NK-92 treated with Interleukin-12 subunit alpha and Interleukin-12 subunit beta, amount 100 ng/mL, for 24 hours (cell line): Measurements from ENCODE around the gene PIPOX.
"Not testable (repeated sequence)": the region's sequence is repeated elsewhere in the genome, so short reads cannot be mapped to it uniquely, and the experiment has no call there.

Experiments used
- DNase-seq: peaks from one replicate; lab custom pipeline; 2025; lab: John Stamatoyannopoulos, UW

PIPOX gene

DNA sequence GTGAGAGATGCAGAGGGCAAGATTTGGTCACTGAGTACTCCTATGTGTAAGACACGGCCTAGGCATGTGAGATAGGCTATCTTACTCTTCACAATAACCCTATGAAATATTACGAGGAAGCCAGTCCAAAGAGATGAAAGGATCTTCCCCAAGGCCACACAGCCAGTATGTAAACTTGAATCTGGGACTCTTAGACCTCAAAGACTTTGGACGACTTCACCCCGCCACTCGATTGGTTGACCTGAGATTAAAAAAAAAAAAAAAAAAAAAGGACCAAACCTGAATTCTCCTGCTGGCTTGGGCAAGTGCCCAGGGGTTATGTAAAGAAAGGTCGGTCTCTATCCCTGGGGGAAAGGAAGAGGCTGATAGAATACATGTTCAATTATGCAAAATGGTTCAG lies 33.1 kb downstream of the PIPOX start:
- DNase-seq: no peak

DNA sequence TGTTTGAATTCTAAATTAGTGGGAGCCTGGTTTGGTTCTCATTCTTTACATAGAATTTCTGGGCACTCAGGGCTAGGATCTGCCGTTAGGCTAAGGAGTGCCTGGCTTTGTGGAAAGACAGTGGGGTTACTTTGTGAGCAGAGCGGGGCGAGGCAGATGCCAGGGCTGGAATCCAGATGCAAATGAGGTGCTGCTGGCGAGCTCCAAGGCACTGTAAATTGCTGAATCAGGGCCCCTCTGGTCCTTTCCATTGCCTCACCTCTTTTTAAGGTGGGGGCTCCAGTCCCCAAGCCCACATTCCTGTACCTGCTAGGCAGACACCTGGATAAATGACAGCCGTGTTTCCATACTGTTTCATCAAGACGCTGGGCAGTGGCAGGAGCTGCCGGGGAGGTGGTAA lies 33.8 kb downstream of the PIPOX start:
- no peak for DNase-seq

DNA sequence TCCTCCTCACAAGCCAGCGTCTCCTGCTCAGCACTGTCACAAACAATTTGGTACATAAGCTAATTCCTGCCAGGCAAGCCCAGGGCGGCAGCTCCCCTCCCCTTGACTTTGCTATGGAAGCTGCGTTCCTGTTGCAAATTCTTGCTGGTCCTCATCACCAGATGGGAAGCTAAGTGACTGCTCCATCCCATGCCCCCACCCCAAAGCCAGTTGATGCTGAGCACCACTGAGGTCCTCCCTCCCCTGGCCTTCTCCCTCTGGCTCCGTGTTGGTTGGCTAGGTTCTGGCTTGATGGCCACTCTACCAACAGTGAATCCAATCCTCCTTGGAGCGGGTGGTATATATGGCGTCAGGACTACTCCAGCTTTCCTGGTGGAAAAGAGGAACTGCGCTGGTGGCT lies 34.4 kb downstream of the PIPOX start:
- no peak for DNase-seq

DNA sequence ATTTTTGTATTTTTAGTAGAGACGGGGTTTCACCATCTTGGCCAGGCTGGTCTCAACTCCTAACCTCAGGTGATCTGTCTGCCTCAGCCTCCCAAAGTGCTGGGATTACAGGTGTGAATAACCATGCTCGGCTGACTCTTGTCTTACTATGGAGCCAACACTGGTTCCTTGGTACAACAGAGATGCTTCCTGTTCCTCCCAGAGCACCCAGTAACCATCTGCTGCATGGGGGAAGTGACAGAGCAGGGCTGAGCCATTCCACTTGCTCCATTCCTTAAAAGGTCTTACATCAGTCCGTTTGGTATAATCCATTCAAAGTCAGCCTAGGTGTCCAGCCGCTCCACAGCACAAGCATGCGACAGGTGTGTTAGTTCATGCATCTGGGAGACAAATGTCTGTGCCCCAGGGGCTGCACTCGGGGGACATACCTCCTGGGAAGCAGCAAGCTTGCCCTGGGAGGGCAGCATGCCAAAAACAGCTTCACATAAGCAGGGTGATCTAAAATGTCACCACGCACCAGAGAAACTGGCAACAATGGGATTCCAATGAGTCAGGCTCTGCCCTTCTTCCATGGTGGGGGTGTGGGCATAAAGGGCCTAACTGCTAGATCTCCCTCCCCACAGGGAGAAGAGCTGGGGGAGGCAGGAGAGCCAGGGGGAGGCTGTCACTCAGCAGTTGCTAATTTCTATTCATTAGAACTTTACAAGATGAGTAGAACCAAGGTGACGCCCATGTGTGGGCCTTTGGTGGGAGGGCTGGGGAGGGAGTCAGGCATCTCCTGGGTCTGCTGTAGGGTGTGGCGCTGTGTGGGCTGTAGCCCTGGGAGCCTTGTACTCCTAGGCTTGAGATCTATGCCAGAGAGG lies 35.5 kb downstream of the PIPOX start:
- DNase-seq: no peak

DNA sequence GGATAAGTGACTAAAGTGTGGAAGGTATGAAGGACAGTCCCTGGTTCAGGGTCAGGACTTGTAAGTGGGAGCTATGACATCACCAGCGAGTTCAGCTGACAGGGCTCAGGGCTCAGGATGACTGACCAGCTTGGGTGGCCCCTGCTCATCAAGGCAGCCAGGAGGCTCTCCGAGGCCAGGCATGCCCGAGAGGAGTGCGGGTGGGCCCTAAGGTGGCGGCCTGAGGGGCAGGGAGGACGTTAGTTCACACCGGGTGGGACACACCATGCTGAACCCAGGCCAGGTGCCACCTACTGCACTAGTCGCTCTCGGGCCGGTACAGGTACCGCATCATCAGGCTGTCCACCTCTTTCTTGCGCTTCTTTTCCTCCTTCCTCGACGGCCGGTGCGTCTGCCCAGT lies 36.5 kb downstream of the PIPOX start:
- no peak for DNase-seq

DNA sequence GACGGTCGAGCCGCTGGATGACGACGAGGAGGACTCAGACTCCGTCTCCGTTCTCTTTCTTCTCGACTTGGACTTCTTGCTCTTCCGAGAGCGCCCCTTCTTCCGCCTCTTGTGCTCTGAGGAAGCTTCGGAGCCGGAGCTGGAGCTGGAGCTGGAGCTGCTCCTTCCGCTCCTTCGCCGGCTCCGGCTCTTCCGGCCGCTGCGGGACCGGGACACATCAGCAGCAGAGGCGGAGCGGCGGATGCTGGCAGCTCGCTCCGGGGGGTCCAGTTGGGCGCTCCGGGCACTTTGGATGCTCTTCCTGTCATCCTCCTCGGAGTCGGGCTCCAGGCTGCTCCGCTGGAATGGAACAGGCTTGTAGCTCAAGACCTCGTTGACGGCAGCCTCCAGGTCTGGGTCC lies 36.9 kb downstream of the PIPOX start:
- no peak for DNase-seq

DNA sequence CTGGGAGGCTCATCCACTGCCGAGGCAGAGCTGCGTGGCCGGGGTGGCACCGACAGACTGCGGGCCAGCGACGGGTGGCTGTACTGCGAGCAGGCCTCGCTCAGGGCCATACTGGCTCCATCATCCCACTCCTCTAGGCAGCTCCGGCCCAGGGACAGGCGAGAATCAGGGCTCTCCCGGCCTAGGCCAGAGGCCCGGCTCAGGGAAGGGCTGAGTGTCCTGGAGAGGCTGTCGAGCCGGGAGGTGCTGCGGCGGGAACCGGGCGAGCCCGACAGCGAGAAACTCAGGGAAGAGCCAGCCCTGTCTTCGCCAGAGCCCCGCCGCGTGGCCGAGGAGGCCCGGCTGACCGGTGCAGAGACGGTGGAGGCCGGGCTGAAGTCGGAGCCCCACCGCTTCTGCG lies 37.4 kb downstream of the PIPOX start:
- no peak for DNase-seq

DNA sequence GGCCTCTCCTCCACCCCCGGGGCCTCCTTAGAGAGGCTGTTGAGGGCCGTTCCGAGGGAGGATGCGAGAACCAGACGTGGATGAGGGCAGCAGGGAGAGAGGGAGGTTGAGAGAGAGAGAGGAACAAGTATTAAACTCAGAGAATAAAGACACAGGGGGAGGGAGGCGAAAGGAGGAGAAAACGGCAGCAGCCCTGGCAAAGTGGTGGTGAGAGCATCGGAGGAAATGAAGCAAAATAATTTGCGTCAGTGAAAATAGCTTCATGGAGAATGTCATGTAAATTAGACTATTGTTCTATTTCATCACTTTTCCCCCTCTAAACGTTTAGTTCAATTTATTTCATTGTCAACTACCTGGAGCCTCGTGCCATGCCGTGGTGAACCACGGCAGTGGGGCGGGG lies 38.0 kb downstream of the PIPOX start:
- DNase-seq: no peak

DNA sequence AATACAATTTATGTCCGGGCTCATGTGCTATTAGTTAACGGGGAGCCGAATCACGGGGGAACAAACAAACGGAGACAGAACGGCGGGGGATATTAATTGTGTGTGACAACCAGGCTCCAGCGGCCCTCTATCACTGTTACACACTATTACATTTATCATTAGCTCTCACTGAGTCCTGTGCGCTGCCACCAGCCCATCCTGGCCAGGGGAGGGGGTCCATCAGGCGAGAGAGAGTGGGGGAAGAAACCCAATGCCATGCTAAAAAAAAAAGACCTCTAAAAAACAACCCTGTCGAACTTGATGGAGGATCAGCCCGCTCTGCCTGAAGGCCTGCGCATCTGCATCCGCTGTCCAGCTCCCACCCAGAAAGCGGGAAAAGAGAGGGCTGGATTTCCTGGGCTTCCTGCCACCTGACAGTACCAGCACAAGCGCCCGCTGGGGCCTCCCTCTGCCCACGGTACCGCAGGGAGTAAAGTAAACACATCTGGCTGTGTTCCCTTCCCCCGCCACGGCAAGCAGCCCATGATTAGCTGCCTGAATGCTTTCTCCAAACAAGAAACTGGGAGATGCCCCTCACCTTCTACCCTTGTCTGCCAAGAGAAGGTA lies 41.7 kb downstream of the PIPOX start:
- no peak for DNase-seq

DNA sequence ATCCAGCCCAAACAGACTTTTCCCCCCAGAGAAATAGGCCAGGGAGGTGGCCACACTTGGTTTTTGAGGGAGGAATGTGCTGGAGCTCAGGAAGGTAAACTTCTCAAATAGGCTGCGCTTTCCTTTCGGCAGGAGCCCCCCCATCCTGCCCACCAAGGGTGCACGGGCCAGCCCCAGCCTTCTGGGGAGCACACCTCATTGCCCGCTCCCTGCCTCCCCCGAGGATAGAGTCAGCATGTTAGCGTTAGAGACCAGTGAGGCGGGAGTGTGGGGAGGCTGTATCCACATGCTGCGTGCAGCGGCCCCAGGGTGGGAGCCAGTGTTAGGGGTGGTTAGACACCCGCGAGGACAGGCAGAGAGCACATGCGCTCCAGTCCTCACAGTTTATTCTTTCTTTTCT lies 42.3 kb downstream of the PIPOX start:
- DNase-seq: no peak

DNA sequence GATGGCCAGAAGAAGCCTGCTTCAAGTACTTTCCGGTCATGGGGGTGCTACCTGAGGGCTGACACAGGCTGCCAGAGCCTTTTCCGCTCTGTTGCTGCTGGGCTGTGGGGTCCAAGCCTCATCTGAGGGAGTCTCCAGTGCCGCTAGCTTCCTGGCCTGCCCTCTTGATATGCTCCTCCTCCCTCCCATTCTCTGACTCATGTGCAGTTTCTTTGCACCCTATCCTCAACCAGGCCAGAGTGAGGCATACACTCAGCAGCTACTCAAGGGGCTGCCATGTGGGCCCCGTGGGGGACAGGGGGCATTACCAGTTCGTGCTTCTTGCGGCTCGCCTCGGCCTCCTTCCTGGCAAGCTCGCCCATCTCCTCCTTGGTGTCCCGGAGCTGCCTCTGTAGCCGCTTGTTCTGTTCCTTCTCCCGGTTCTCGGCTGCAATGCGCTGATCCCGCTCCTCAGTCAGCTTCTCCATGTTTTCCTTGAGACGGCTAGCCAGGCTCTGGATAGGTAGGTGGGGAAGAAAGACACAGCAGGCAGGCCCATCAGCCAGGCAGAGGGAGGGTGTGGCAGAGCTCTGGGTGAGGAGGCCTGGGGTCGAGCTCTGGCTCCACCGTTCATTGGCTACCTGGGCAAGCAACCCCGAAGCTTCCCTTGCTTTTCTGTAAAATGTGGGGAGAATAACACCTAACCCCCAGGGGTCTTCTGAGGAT lies 43.8 kb downstream of the PIPOX start:
- no peak for DNase-seq

DNA sequence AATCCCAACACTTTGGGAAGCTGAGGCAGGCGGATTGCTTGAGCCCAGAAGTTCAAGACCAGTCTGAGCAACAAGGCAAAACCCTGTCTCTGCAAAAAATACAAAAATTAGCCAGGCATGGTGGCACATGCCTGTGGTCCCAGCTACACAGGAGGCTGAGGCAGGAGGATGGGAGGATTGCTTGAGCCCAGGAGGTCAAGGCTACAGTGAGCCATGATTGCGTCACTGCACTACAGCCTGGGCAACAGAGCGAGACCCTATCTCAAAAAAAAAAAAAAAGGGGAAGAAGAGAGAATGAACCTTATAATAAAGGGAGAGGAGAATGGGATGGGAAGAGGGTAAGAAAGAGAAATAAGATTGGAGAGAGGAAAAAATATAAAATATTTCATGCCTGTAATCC lies 45.8 kb downstream of the PIPOX start:
- DNase-seq: not testable (repeated sequence)

DNA sequence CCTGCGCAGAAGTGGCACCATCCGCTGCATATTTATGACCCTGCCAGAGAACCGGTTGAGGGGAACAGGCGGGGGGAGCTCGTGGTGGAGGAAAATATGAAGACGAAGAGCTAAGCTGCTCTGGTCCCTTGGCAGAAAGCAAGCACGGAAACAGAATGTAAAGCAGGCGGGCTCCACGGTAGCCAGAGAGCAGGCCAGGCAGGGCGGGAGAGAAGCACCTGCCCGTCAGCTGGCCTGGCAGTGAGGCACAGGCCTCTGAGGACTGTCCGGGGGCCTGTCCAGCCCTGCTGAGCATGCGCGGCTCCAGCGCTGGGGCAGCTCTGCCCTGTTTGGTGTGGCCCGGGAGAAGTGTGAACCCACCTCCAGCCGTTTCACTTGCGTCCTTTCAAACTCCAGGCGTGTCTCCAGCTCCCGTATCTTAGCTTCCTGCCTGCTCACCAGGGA lies 46.7 kb downstream of the PIPOX start:
- no peak for DNase-seq

DNA sequence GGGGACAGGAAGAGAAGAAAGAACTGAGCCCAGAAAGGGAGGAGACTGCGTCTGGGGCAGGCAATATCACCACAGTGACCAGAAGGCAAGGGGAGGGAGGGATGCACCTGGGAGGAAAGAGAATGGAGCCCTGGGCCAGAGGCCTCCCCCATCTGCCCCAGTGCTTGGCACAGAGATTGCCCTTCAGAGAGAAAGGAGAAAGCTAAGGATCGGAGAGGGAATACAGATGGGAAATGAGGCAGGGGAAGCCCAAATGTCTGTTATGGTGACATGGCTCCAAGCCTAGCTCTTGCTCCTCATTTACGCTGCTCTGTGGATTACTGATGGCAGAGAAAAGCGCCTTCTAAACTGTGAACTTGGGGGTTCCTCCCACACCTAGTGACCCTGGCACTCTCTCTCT lies 47.2 kb downstream of the PIPOX start:
- no peak for DNase-seq

DNA sequence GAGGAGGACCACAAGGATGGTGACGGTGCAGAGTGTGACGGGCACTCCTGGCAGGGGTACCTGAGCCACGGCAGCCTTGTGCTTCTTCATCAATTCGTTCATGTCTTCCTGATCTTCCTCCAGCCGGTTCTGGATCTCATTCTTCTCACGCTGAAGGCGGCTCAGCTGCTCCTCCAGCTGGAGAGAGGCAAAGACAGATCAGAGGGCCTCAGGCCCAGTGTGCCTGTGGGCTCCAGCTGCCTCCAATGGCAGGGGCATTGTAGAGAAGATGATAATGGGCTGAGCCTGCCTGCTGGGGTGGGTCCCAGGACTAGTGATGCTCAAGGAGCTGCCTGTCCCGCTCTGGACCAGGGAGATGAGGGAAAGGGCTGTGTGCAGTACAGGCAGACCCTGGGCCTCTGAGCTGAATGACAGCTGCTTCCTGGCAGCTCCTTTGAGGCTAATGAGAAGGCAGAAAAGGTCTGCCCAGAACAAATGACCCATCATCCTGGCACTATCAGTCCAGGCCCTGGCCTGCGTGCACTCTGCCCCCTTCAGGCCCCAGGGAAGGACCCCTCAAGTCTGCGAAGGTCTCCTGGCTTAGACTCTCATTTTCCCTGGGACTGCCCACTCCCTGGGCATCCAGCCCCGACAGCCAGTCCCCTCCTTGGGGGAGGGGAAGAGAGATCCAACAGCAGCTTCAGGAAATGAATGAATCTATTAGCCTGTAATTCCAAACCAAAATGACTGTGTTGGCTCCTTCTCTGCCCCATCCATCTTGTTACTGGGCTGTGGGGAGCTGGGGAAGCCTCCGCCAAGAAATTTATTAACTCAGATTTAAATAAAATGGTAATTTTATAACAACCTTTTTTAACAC lies 48.0 kb downstream of the PIPOX start:
- DNase-seq: no peak

DNA sequence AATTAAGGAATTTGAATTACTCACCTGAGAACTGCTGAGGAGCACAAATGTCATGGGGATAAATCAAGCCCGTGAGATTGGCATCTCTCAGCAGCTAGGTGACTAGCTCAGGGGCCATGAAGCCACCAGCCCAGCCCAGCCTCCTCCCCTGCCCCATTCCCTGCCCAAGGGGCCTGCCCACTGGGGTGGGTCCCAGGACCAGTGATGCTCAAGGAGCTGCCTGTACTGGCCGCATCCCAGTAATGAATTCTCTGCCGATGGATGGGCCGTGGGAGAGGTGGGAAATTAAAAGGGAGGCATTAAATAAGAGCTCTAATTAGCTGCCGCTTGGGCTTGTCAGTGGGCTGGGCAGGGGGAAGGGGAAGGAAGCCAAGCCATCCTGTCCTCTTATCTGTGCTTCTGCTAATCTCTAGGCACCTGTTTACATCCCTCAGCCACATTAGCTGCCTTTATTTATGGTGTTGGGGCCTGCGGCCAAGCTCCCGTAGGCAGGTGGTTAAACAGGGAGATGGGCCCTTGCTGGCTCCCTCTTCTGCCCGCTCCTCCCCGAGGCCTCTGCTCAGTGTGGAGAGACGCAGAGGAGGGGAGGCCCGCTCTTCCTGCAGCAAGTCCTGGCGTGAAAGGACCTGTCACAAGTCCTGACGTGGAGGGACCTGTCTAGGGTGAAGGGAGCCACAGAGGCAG lies 48.8 kb downstream of the PIPOX start:
- no peak for DNase-seq

DNA sequence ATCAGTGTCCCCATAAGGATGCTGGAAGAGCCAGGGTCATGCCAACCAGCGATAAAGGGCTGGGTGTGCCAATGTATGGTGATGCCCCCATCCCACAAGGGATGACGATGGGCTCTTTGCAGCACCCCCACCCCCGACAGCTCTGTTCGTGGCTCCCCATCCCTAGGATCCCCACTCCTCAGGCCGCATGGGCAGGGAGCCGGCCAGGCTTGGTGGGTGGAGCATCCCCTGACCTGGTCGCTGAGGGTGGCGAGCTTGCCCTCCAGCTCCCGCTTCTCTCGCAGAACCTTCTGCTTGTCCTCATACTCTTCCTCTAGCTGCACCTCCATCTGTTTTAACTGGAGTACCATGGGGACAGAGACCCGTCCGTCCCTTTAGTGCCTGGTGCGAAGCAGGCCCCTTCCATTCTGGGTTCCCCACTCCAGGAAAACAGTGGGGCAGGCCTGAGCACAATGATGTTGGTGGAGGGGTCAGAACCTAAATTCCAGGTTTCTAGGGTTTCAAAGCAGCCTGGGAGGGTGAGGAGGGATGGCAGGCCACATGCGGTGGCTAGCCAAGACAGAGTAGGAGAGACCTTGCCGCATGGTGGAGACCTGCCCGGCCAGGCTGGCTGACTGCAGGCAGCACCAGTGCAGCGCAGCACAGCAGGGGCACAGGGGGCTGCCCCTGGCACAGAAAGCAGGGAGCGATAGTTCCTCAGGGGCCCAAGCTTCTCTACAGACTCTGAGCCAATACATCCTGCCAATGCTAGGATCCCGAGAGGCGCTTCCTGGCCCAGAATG lies 50.3 kb downstream of the PIPOX start:
- DNase-seq: no peak

DNA sequence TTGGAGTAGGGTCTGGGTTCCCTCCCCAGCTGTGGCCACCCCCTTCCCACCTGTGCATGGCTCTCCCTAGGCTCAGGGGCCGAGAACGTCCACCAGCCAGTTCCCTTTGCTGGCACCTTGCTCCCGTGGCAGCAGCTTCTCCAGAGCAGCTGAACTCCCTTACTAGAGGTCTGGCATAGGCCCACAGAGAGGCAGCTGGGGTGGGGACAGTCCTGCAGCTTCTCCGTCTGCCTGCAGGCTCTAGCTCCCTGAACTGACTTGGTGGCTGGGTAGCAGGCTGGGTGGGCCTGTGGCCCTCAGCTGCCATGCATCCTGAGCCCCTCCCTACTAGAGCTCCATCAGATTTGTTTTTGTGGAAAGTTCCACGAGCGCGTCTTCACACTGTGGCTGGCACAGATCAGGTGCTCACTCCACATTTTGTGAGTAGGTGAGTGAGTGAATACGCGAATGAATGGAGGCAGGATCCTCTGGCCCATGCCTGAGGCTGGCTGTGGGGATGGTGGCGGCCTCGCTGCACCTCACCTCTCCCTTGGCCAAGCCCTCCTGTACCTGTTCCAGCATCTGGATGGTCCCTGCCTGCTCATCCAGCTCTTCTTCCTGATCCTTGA lies 51.3 kb downstream of the PIPOX start:
- no peak for DNase-seq

DNA sequence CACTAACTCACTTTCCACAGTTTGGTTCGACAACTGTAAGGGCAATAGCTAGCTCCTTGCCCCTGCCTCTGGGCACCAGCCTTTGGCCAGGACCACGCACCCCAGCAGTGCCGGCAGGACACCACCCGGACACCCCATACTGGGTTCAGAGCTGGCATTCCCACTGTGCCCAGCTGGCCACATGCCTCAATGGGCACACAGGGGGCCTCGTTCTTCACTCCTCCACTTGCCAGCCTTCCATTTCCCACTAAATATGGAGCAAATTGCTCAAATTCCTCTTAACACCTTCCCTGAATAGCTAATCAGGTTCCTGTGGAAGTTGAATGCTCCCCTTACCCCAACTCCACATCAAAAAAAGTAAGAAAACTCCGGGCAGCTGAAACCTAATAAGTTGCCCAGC lies 52.5 kb downstream of the PIPOX start:
- no peak for DNase-seq

DNA sequence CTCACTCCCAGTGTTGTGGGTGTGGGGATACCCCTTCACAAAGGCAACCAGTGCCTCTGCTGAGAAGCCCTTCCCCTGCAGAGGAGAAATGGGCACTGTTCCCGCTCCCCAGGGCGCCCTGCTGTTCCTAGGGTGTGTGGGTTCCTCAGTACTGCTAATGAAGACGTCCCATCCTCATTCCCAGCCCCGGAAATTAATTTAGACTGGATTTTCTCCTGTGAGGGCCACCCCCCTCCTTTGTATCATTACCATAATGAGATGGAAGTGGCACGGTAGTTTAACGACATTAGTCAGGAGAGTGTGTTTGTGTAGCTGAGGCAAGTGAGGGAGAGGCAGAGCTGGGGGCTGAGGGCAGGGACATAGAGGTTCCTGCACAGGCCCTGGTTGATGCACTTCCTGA lies 53.2 kb downstream of the PIPOX start:
- no peak for DNase-seq
